Measurements from ENCODE around the gene ELF3. TPM values are rescaled to one million over a fixed set of nuclear protein-coding genes. Genes with fewer than 3 reads are reported as not detected.

Gene ELF3
- total RNA-seq (2021; fragmentation: NEBNext Ultra II Directional; extraction: Animal tissue kit (Norgen Biotek cat#: 25700)), result 15.6 and 17.3 TPM in 2 replicates
- polyA plus RNA-seq (2011; rRNA removed), result 25.0 and 32.0 TPM in 2 replicates
- polyA plus RNA-seq (2011; cell fraction: cytosol; rRNA removed), result 28.5 TPM
- 67.2 TPM for polyA plus RNA-seq (2011; cell fraction: nucleus; rRNA removed)
- 19.0 to 24.5 TPM (median 23.7 TPM) in 4 replicates for polyA plus RNA-seq (2012, experiment 1 of 2)
- polyA plus RNA-seq (2012, experiment 2 of 2), result 23.1 TPM
- polyA plus RNA-seq (2013, experiment 1 of 2), result 3.6 TPM
- 3.4 TPM for polyA plus RNA-seq (2013, experiment 2 of 2)
- polyA minus RNA-seq (2011; rRNA and poly(A)+ RNA removed), result 34.1 and 39.4 TPM in 2 replicates
- polyA minus RNA-seq (2011; cell fraction: cytosol; rRNA and poly(A)+ RNA removed), result 26.3 TPM
- polyA minus RNA-seq (2011; cell fraction: nucleus; rRNA and poly(A)+ RNA removed), result 37.4 TPM
- long read RNA-seq, experiment 1, partial matches to known transcripts, result 5 of 11 reads
- long read RNA-seq, experiment 1, other reads (novel, unspliced or antisense), result 2 of 11 reads
- long read RNA-seq, experiment 2, transcript ELF3-203 (9 exons, 3,179 nt), result major isoform, 11 of 15 reads
- long read RNA-seq, experiment 2, partial matches to known transcripts, result 0 of 15 reads
- long read RNA-seq, experiment 2, other reads (novel, unspliced or antisense), result 1 of 15 reads

GRCh38 chr1:202010180-202011015 is at the start of gene ELF3:
ELF3 (plus strand) TSS chr1:202010587; CDS start chr1:202011137, 550 bp downstream.
- peak; percentile 89 to 90 for DNase-seq (ENCODE audit: low read depth in 1 of 2, low spot score in 2 of 2)
- H3K4me3 ChIP-seq (ENCODE audit: extremely low read depth in 1 of 4, insufficient read depth in 2 of 4, low read depth in 3 of 4, low read length in 4 of 4), result peak within 1 kb of the TSS; percentile 60 to 82 (median 72)
- no peak; the same call in 1 of the 2 replicates for TF ChIP-seq E2F6 (IDR thresholded peaks at IDR 0.05)
- no peak for TF ChIP-seq SIRT6 (IDR thresholded peaks at IDR 0.05; ENCODE audit: low read length)
- peak; percentile 49; the same call in 1 of the 2 replicates for TF ChIP-seq PHF8 (conservative IDR thresholded peaks at IDR 0.05; ENCODE audit: low read depth, low read length)
- no peak for TF ChIP-seq YY1 (IDR thresholded peaks at IDR 0.05; ENCODE audit: low read depth, low read length)
- TF ChIP-seq EZH2 (IDR thresholded peaks at IDR 0.05; ENCODE audit: low read depth, low read length, severe bottlenecking), result no peak
- TF ChIP-seq ASH2L (IDR thresholded peaks at IDR 0.05; ENCODE audit: low read length), result peak; percentile 96
- peak; percentile 98 for TF ChIP-seq TBP (IDR thresholded peaks at IDR 0.05; ENCODE audit: low read depth, low read length)

More at GRCh38 chr1:202010180-202011015, at the start of gene ELF3:
- Histone ChIP-seq H4K91ac (replicated peaks; ENCODE audit: insufficient read length, low read length) (peak within 1 kb of the TSS; percentile 29), H3K4me2 (ENCODE audit: insufficient read depth in 1 of 2, low read depth in 2 of 2, low read length in 2 of 2) (peak within 1 kb of the TSS; percentile 88 to 91), H3K9me3 (ENCODE audit: insufficient read depth in 2 of 2, low read depth in 1 of 2, low read length in 1 of 2) (no peaks in the 10 kb centered on the region), H2BK15ac (ENCODE audit: low read length) (peak within 1 kb of the TSS; percentile 61; the same call in 1 of the 2 replicates), H2BK5ac (ENCODE audit: low read depth, low read length) (peak within 1 kb of the TSS; percentile 49), H2BK120ac (replicated peaks; ENCODE audit: low read depth, low read length) (peak within 1 kb of the TSS; percentile 81), H2BK20ac (ENCODE audit: low read length) (peak within 1 kb of the TSS; percentile 55; the same call in 1 of the 2 replicates), H2AFZ (ENCODE audit: low read length) (no peak within 1 kb of the TSS), H3K27ac (ENCODE audit: low read depth, low read length) (peak within 1 kb of the TSS; percentile 78), H2AK5ac (ENCODE audit: low read depth, low read length) (no peak within 1 kb of the TSS), H3K79me1 (ENCODE audit: low read depth, low read length) (peaks cover 5% of the 10 kb centered on the region), H3K4ac (replicated peaks; ENCODE audit: insufficient read length, low read depth, low read length) (peak within 1 kb of the TSS; percentile 55), H3K9ac (replicated peaks in 1 of 4; ENCODE audit: extremely low read depth in 1 of 4, low read depth in 3 of 4, low read length in 3 of 4) (peak within 1 kb of the TSS; percentile 51 to 82 (median 68)), H4K20me1 (replicated peaks in 1 of 2; ENCODE audit: control insufficient read depth in 1 of 2, insufficient read depth in 2 of 2, low read length in 2 of 2) (peaks cover 2 to 3% of the 10 kb centered on the region in 2 experiments), H3K18ac (ENCODE audit: extremely low read depth, low read length) (peak within 1 kb of the TSS; percentile 97), H4K5ac (ENCODE audit: insufficient read length, low read depth, low read length) (peak within 1 kb of the TSS; percentile 67), H3K4me1 (replicated peaks in 1 of 4; ENCODE audit: control insufficient read depth in 3 of 4, insufficient read depth in 4 of 4, low read length in 3 of 4) (peaks cover 12 to 38% (median 30%) of the 10 kb centered on the region in 4 experiments), H3K27me3 (replicated peaks in 1 of 4; ENCODE audit: control insufficient read depth in 3 of 4, extremely low read depth in 1 of 4, insufficient read depth in 3 of 4, low read length in 3 of 4) (no peaks in the 10 kb centered on the region), H3K23me2 (ENCODE audit: low read depth, low read length) (peaks cover 9% of the 10 kb centered on the region), H3K36me3 (ENCODE audit: control insufficient read depth in 2 of 4, insufficient read depth in 4 of 4, low read length in 3 of 4) (peaks cover 7 to 29% (median 14%) of the 10 kb centered on the region in 4 experiments; a peak in 7 of 8 replicates), H3K56ac (replicated peaks; ENCODE audit: insufficient read length, low read depth, low read length) (no peak within 1 kb of the TSS), H3K79me2 (ENCODE audit: control insufficient read depth in 1 of 2, insufficient read depth in 2 of 2, low read length in 2 of 2) (peaks cover 0 to 13% of the 10 kb centered on the region in 2 experiments; a peak in 1 of 4 replicates), H3K23ac (ENCODE audit: insufficient read length) (no peak within 1 kb of the TSS), H2BK12ac (ENCODE audit: low read depth, low read length) (peak within 1 kb of the TSS; percentile 65; the same call in 1 of the 2 replicates), H3K14ac (ENCODE audit: insufficient read length) (no peak within 1 kb of the TSS), H4K8ac (ENCODE audit: extremely low read depth, insufficient read depth, low read length) (0 out of 2 replicates have a peak within 1 kb of the TSS, but pooled peaks have one; percentile 75)
- ChIA-PET POLR2A (ENCODE audit: partially characterized antibody) (interaction anchor here (0.6 to 7.5 kb wide), 45 partner anchors 8 to 181 kb away, joined by 3 to 98 read pairs (median 5); partner anchors contain the start of genes GPR37L1 and RNPEP), CTCF (ENCODE audit: partially characterized antibody) (interaction anchor here (0.7 to 27.9 kb wide), 22 partner anchors 8 to 252 kb away, joined by 3 to 1014 read pairs (median 6); partner anchors contain the start of gene GPR37L1)
- WGBS, 2 experiments (ENCODE audit: extremely low coverage in 1 of 2, insufficient coverage in 1 of 2, insufficient read length in 1 of 2, insufficient replicate concordance in 2 of 2, low coverage in 1 of 2, low lambda C conversion rate in 2 of 2, missing lambda C conversion rate in 1 of 2), result 10% methylated on average over 23 of the region's 24 CpGs; no CpG with 5 or more reads in 1 of the 2 experiments
- peak; percentile 97 for FAIRE-seq
